Subcutaneous adipose tissue (tissue), 4 donors: ENCODE results near the gene ANKRD50. TPM values are rescaled to one million over a fixed set of nuclear protein-coding genes. Genes with fewer than 3 reads are reported as not detected.

Experiments used
- CTCF ChIP-seq: fragments of 450-650 bp; IDR thresholded peaks from one replicate; pipeline ENCODE4 v1.5.1; 2016; ENCODE audit warnings: low read depth, mild to moderate bottlenecking, control low read depth, antibody characterized with exemption, moderate library complexity
- total RNA-seq, 4 donors: library from RNA; depleted of rRNA; stranded (reverse); fragments of >200 nt; gene quantifications; one replicate each; pipeline ENCODE4 v1.1.0, GENCODE V29; 2016

The ANKRD50 gene
- total RNA-seq, 4 donors from 2014 or later: 12.6 to 18.0 (median 16.0) TPM

GRCh38 chr4:124647599-124647998, 64.9 kb downstream of the ANKRD50 start:
- no peak for TF ChIP-seq CTCF

DNA sequence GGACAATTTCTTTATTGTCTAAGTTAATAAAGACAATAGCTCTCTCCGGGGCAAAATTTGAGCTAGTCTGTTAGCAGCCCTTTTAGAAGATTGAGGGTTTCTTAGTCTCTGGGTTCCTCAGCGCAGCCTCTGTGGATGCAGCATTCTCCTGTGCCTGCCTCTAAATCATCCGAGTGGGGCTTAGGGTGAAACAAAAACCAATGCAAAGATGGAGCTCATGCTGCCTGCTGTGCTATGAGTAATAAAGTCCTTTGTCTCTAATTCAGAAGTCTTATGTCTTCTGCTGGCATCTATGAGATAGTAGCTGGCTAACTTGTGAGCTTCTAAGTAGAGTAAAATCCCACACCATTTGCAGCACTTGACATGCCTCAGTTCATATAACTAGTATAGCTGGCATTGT, 67.9 kb downstream of the ANKRD50 start:
- no peak for TF ChIP-seq CTCF

- no peak for TF ChIP-seq CTCF
These were observed 69.7 kb downstream of the ANKRD50 start for GRCh38 chr4:124642846-124643245.

- TF ChIP-seq CTCF: no peak
These were observed 70.7 kb downstream of the ANKRD50 start for GRCh38 chr4:124641715-124642381.

- TF ChIP-seq CTCF: no peak
These were observed 72.4 kb downstream of the ANKRD50 start for GRCh38 chr4:124640022-124640730.

DNA sequence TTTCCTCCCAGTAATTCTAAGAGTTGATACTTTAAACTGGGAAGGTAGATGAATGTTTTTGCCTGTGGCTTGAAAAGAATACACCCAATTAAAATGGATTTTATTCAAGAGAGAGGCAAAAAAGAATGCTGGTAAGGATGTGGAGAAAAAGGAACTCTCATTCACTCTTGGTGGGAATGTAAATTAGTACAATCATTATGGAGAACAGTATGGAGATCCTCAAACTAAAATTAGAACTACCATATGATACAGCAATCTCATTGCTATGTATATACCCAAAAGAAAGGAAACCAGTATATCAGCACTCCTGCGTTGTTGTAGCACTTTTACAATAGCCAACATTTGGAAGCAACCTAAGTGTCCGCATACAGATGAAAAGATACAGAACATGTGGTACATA, 75.2 kb downstream of the ANKRD50 start:
- TF ChIP-seq CTCF: no peak

DNA sequence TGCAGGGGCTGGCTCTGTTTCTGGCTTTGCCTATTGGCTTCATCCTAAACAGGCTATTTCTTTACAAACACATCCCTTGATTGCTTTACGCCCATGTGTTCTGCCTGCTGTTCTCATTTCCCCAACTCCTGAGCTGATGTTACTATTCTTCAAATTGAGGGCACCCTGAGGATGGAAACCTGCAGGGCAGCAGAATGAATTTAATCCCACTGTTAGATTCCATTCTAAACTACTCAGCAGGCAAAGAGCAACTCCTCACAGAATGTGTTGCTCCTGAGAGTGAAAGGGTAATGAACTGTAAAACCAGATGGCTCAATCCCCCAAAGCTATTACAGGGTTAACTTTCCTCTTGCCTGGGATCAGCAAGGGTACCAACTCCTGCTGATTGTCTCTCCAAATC, 75.7 kb downstream of the ANKRD50 start:
- no peak for TF ChIP-seq CTCF
